HG03342 (cell line): ENCODE data around the gene RGPD3.
"Not testable (repeated sequence)": the region's sequence is repeated elsewhere in the genome, so short reads cannot be mapped to it uniquely, and the experiment has no call there.

Source experiments
- ATAC-seq: cut with Tn5 transposase; IDR thresholded peaks from one replicate; pipeline ENCODE4 v1.9.1; 2021; ENCODE audit warnings: mild to moderate bottlenecking, moderate library complexity; ENCODE audit not compliant: unreplicated experiment

The RGPD3 gene

DNA sequence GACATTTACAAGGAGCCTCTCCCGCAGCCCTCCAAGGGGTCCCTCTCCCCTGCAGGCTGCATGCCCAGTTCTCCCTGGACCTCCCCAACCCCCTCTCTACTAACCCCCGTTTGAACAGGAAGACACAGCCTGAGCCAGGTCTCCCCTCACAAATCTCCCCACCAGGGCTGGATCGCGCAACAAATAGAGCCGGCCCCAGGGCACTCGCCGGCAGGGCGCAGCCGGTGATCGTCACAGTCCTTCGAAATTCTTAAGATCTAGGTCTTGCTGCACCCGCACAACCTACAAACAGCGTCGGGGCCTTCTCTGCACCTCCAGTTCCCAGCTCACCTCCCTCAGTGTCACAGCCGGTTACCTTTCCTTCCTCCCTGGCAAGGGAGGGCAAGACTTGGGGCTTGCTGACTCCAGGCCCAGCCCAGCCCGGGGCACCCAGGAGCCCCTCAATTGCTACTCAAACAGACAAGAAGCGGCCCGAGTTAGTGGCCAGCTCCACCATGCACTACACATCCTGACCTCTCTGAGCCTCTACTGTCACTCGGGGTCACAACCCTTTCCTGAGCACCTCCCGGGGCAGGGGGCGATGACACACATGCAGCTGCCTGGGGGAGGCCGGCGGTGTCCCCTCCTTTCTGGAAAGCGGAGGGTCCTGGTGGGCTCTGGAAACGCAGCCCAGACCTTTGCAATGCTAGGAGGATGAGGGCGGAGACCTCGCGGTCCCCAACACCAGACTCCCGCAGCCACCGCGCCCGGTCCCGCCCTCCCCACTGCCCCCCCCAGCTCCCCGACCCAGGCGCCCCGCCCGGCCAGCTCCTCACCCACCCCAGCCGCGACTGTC is 18.6 kb upstream of the RGPD3 start, which contains the start of gene CD8B2:
Gene CD8B2 (plus strand): TSS at position 814 of the 835 bp plus-strand sequence. CDS start 63 bp downstream, outside the sequence.
- not testable (repeated sequence) for ATAC-seq

DNA sequence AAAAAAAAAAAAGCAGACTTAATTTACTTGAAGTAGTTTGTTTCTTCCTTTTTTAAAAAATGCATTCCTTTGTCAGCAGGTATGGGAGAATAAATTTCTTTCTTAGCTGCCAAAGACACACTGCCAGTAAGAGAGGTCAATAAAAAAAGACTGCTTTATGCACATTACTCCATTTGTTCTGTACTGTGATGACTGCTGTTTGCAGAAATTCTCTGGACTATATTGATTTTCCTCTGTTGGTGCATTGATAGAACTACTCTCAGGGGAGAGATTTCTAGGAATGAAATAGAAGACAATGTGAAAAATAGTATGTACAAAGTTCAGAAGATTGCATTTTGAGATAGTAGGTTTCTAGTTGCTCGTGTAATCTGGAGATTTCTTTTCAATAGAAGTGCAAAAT is 11.3 kb upstream of the RGPD3 start:
- ATAC-seq, result not testable (repeated sequence)

DNA sequence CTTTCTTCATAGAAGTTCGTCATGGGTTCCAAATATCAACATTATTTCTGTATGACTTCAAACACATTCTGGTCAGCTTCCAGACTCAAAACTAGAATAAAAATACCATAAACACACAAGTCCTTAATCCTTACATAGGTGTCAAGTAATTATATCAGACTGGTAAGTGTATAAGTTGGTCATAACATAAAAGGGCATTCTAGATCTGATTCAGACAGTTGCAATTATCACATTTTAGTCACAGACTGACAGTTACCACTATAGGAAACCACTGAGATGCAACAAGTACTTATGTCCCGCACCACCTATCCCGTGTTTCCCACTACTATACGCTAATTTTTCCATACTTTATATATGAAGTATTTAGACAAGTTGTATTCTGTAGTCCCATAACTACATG is 9.4 kb upstream of the RGPD3 start:
- not testable (repeated sequence) for ATAC-seq

DNA sequence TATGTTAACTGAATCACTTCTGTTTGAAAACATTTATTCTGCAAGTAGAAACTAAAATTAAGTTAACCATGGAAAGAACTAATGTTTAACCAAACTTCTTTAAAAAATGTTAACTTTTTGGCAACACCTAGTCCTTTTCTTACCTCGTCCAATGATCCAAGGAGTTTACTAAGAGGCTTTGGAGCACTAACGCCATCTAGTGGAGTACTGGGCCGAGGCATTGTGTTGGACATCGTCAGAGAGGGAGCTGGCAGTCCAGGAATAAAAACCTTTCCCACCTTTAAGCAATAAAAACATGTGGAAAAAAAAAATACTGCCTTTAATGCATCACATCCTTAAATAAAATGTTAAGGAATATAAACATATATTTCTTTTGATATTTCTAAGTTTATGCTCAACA is 2.4 kb upstream of the RGPD3 start:
- ATAC-seq, result not testable (repeated sequence)

DNA sequence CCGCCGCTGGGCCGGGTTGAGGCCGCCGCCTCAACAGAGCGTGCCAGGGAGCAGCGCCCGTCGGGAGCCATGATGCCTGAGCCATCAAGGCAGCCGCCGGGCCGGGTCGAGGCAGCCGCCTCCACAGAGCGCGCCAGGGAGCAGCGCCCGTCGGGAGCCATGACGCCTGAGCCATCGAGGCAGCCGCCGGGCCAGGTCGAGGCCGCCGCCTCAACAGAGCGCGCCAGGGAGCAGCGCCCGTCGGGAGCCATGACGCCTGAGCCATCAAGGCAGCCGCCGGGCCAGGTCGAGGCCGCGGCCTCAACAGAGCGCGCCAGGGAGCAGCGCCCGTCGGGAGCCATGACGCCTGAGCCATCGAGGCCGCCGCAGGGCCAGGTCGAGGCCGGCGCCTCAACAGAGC is 697 bp downstream of the RGPD3 start:
- ATAC-seq, result not testable (repeated sequence)

DNA sequence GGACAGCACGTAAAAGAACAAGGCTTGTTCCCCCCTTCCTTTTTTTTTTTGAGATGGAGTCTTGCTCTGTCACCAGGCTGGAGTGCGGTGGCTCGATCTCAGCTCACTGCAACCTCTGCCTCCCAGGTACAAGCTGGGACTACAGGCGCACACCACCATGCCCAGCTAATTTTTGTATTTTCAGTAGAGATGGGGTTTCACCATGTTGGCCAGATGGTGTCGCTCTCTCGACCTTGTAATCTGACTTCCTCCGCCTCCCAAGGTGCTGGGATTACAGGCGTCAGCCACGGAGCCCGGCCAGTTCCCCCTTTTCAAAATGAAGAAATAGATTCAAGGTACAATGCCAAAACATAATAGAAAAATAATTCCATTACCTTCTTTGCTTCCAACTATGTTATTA is 6.3 kb downstream of the RGPD3 start:
- not testable (repeated sequence) for ATAC-seq

DNA sequence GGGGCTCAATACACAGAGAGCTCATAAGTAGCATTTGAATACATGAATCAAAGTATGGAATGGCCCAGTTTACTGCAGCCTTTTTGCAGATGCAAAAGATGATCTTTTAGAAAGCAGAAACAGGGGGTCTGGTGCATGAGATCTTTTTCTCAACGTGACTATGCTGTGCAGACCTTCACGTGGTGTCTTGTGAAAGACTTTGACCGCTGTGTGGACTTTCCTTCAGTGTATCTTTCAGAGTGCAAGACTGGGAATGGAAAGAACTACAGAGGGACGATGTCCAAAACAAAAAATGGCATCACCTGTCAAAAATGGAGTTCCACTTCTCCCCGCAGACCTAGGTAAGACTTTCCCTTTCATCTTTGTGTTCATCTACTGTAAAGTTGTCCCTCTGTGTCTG is 77.5 kb downstream of the RGPD3 start:
- not testable (repeated sequence) for ATAC-seq

DNA sequence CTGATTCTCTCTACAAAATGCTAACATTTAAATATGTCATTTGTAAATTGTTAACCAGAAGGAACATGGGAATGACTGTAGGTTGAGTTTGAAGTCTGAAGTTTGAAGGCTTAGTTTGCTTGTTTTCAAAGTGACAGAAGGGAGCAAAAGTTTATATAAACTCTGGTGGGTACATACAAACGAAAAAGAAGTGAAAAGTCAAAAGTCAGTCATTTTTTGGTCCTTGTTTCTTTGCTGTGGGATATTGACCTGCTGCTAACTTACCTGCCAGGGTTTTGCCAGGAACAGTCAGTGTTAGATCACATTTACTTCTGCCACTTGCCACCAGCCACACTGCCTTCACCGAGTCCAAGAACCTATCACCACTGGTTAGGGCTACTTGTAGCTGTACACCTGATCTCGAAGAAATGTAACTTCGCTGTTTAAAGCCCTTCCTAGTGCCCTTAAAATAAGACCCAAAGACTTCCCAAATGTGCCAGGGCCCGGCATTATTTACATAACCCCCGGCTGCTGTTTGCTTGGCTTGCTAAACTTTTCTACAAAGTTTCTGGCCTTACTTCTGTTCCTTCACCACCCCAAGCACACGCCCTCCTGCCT is 79.3 kb downstream of the RGPD3 start:
- ATAC-seq, result not testable (repeated sequence)

DNA sequence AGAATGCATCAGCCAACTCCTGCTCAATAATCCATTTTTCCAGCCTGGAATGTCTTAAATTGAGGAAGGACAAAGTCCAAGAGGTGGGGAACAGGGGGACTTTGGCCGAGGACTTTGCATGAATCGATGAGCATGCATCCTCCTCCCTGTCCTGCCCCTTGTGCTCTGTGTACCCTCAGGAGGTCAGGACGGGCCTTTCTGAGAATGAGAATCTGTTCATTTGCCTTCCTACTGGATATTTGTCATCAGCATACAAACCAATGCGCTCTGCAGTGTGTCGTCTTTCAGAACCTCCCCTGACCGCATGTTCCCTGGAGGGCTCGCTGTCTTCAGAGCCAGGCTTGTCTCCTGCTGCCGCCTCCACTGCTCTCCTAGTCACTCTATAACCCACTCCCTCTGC is 83.7 kb downstream of the RGPD3 start:
- not testable (repeated sequence) for ATAC-seq

DNA sequence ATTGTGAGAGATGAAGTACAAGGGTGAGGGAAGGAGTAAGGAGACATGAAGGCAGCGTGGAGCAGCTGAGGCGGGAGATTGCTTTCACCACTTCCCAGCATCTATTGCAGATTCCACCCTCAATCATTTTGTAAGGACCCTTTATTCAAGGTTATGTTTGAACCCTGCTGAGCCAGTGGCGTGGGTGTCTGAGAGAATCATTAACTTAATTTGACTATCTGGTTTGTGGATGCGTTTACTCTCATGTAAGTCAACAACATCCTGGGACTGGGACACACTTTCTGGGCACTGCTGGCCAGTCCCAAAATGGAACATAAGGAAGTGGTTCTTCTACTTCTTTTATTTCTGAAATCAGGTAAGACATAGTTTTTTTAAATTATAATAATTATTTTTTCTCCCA is 86.3 kb downstream of the RGPD3 start:
- ATAC-seq, result not testable (repeated sequence)

DNA sequence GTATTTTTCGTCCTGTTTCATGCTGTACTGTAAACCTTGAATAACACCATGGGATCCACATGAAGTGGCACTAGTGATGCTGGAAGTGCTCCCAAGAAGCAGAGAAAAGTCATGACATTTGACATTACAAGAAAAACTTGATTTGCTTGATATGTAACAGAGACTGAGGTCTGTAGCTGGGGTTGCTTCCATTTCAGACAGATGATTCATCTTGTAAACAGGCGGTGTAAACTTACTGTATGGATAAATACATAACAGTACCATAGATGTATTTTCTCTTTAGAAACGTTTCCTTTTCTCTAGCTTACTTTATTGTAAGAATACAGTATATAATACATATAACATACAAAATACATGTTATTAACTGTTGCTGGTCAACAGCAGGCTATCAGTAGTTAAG is 88.6 kb downstream of the RGPD3 start:
- not testable (repeated sequence) for ATAC-seq

DNA sequence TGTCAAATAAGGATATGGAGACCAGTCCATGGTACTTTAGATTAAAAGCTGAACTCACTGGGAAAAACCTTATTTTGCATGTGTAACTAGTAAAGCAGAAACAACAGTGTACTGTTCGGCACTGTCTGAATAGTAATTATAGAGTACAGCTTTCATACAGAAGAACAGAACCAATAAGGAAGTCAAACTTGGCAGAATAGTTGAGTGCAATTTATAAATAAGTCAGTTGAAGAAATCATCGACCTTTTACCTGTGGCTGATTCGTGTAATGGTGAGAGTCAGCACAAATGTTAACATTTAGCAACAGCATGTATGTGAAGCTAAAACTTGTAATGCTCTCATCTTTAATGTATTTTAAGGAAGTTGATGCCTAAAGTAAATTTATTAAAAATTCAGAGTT is 99.0 kb downstream of the RGPD3 start:
- not testable (repeated sequence) for ATAC-seq

DNA sequence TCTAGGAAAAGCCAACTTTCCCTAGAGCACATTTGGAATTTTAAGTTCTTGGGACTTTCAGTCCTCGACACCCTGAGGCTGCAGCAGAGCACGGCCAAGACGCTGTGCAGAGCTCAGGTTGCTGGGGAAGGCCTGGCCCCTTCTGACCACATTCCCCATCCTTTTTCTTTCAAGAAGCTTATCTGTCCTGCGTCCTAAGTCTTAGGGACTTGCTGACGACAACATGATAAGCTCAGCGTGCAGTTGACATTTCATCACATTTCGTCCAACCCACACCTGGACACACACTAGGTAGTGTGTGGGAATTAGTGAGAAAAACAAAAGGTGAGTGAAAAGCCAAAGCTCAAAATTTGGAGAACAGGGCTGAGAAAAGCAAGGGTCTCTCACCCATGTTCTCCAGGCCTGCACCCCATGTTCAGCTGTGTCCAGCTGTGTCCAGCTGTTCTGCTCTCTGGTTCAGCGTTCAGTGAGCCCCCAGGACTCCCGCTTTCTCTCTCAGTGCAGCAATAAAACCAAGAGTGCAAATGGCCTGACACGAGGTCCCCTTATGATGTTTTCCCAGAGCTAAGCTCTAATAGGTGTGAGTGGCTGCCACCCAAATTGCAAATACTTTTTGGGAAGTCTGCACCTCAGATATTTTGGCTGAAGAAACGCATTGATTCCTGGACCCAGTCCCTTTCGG is 101.9 kb downstream of the RGPD3 start:
- no peak for ATAC-seq

DNA sequence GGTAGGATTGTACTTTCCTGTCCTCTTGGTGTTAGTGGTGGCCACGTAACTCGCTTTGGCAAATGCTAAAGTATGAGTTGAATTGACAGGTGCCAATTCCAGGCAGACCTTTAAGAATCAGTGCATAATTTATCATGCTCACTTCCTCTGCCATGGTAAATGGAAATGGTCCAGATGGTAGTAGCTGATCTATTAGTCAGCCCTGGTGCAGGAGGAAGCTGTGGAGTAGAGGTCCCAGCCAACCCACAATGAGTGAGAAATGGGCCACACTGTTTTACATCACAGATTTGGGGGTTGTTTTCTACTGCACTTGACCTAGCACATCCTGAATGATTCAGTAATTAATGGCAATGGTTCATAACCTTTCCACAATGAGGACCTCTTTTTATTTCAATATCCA is 104.4 kb downstream of the RGPD3 start:
- no peak for ATAC-seq

DNA sequence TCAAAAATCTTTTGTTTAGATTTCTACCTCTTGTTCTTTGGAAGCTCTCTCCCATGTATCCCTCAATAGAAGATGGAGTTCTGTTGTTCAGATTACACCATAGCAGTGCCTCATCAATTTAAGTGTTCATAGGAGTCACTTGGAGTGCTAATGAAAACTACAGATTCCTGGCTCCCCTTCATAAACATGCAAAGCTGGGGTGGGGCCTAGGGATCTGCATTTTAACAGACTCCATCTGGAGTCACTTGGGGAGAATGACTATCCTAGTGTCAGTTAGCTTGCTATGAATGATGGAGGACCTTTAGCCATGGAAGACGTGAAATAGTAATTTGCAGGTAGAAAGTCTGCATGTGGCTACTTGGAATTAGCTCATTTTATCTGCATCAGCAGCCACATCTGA is 105.4 kb downstream of the RGPD3 start:
- no peak for ATAC-seq

DNA sequence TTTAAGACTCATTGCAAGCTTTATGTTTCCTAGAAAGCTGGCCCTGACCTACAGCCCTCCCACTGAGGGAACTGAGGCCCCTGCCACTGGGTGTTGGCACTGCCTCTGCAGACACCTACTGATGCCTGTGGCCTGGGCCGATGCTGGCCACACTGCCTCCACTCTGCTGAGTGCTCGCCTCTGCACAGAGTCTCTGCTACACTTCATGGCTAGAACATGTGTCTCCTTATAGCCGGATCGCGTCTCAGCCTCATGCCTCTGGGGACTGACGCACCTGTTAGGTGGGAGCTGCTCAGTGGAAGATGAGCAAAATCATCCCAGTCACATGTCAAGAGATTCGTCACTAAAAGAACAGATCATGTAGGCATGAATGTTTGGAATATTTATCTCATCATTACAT is 108.7 kb downstream of the RGPD3 start:
- no peak for ATAC-seq

DNA sequence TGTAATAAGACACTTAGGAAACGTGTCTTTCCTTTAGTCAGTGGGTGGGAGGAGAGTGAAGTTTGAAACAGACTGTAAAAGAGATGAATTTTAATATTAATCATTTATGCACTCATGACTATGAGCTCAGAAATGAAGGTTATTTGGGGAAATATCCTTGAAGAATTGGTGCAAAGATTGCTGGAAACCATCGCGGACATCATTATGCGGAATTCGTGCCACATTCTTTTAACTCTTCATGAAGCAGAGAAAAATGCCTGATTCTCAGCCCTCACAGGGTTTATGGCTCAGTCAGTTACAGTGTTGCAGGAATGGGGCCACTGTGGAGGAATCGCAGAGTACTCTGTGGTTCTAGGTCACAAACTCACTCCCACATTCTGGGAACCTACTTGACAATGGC is 109.7 kb downstream of the RGPD3 start:
- ATAC-seq, result no peak

DNA sequence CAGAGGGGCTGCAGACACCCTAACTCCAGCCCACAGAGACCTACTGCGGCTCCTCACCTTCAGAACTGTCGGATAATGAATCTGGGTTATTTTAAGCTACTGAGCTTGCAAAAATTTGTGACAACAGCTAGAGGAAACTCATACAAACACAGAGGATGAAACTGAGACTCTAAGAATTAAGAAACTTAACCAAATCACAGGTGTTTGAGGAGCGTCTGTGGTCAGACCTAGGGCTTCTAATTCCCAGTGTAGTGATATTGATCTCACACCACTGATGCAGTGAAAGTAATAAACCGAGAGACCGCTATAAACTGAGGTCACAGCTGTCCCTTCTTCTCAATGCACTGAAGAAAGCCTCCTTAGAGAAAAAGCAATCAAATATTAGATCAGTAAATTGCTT is 110.1 kb downstream of the RGPD3 start:
- peak; percentile 78 for ATAC-seq

DNA sequence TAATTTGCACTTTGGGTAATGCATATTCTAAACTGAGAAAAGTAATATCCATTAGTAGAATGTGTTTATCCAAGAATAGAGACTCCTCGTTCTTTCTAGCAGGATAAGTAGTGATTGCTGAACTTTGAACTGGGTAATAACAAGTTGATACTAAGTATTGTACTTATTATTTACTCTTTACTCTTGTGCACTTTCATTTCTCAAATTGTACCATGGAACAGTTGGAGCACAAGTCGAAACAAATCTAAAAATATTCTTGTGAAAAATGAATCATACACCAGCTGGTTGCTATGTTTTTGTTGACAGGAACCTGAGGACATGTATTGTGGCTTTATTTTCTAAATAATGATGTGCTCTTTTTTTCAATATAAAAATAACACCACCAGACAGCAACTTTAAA is 111.9 kb downstream of the RGPD3 start:
- ATAC-seq, result peak; percentile 63

DNA sequence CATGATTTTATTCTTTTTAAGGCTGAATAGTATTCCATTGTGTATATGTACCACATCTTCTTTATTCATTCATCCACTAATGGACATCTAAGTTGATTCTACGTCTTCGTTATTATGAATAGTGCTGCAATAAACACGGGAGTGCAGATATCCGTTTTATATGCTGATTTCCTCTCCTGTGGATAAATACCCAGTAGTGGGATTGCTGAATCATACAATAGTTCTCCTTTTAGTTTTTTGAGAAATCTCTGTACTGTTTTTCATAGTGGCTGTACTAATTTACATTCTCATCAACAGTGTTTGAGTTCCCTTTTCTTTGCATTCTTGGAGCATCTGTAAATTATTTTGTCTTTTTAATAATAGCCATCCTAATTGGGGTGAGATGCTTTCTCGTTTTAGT is 114.5 kb downstream of the RGPD3 start:
- no peak for ATAC-seq

DNA sequence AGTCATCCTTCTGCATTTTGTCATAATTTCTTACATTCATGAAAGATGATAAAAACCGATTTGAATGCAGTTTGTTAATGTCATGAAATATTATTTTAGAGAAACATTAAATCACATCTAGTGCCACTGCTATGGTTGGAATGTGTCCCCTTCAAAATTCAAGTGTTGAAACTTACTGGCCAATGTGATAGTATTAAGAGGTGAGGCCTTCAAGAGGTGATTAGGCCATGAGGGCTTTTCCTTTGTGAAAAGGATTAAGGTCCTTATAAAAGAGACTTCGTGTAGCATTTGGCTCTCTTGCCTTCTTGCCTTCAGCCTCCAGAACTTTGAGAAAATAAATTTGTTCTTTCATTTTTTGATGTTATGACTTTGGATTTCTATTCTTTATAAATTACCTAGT is 117.2 kb downstream of the RGPD3 start:
- no peak for ATAC-seq

DNA sequence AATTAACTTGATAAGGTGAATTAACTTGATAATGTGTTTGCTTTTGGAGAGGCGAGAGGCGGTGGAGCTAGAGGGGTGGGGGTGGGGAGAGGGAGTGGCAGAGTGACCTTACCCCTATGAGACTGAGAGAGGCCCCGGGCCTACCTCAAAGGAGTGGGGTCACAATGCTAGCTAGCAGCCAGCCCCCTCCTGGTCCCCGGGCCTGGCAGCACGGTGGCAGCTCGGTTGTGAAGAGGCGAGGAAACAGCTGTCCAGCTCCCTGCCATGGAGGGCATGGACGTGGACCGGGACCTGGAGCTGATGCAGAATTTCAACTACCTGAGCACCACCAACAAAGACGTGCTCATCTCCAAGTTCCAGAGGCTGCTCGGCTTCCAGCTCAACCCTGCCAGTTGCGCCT is 123.9 kb downstream of the RGPD3 start:
- ATAC-seq, result no peak
